ENCODE measurements around the gene NXPE4.

- TF ChIP-seq RCOR1 (IDR thresholded peaks at IDR 0.05; ENCODE audit: low read length) (no peak), MAX (IDR thresholded peaks at IDR 0.05; ENCODE audit: low read depth) (no peak), CTCF (IDR thresholded peaks at IDR 0.05) (no peak), POLR2AphosphoS5 (IDR thresholded peaks at IDR 0.05; ENCODE audit: low read depth, low read length) (no peak)
These were observed 8.1 kb downstream of the NXPE4 start for GRCh38 chr11:114587398-114587953.

Data from SK-N-SH (cell line).